Measurements from ENCODE around the gene BACH2. TPM values are rescaled to one million over a fixed set of nuclear protein-coding genes. Genes with fewer than 3 reads are reported as not detected.

BACH2 gene
- total and polyA plus RNA-seq, 2 of the 8 experiments (the other 6 are each of a cell fraction or from before 2014, with no cell fraction given): 1.9 to 5.9 TPM

GRCh38 chr6:90088009-90088408, 208.6 kb downstream of the BACH2 start:
- H2BK15ac ChIP-seq (ENCODE audit: low read length): no peak overlapping the region
- H2AFZ ChIP-seq (ENCODE audit: low read length): no peak overlapping the region
- H3K4me3 ChIP-seq (ENCODE audit: extremely low read depth in 1 of 4, insufficient read depth in 2 of 4, low read depth in 3 of 4, low read length in 4 of 4): no peak overlapping the region
- H3K36me3 ChIP-seq (ENCODE audit: control insufficient read depth in 2 of 4, insufficient read depth in 4 of 4, low read length in 3 of 4): no peaks in the 10 kb centered on the region
- H2BK12ac ChIP-seq (ENCODE audit: low read depth, low read length): no peak overlapping the region
- H3K23me2 ChIP-seq (ENCODE audit: low read depth, low read length): no peaks in the 10 kb centered on the region
- H3K18ac ChIP-seq (ENCODE audit: extremely low read depth, low read length): no peak overlapping the region
- no peak overlapping the region for H3K4me2 ChIP-seq (ENCODE audit: insufficient read depth in 1 of 2, low read depth in 2 of 2, low read length in 2 of 2)
- DNase-seq (ENCODE audit: low read depth in 1 of 2, low spot score in 2 of 2) (no peak), FAIRE-seq (no peak)
- no peak overlapping the region for H4K5ac ChIP-seq (ENCODE audit: insufficient read length, low read depth, low read length)
- H3K79me2 ChIP-seq (ENCODE audit: control insufficient read depth in 1 of 2, insufficient read depth in 2 of 2, low read length in 2 of 2): no peaks in the 10 kb centered on the region
- H2AK5ac ChIP-seq (ENCODE audit: low read depth, low read length): no peak overlapping the region
- no peaks in the 10 kb centered on the region for H3K79me1 ChIP-seq (ENCODE audit: low read depth, low read length)
- H2BK120ac ChIP-seq (replicated peaks; ENCODE audit: low read depth, low read length): no peak overlapping the region
- H3K4ac ChIP-seq (replicated peaks; ENCODE audit: insufficient read length, low read depth, low read length): no peak overlapping the region
- H3K27me3 ChIP-seq (replicated peaks in 1 of 4; ENCODE audit: control insufficient read depth in 3 of 4, extremely low read depth in 1 of 4, insufficient read depth in 3 of 4, low read length in 3 of 4): no peaks in the 10 kb centered on the region
- ChIA-PET POLR2A (ENCODE audit: partially characterized antibody) (no interaction called here), CTCF (ENCODE audit: partially characterized antibody) (interaction anchor here (1.0 kb wide), 1 partner anchor 15 kb away, joined by 3 read pairs; no protein-coding TSS in a partner anchor)
- no peak overlapping the region for H4K8ac ChIP-seq (ENCODE audit: extremely low read depth, insufficient read depth, low read length)
- H4K91ac ChIP-seq (replicated peaks; ENCODE audit: insufficient read length, low read length): no peak overlapping the region
- H3K27ac ChIP-seq (ENCODE audit: low read depth, low read length): no peak overlapping the region
- no peaks in the 10 kb centered on the region for H3K9me3 ChIP-seq (ENCODE audit: insufficient read depth in 2 of 2, low read depth in 1 of 2, low read length in 1 of 2)
- no peak overlapping the region for H2BK20ac ChIP-seq (ENCODE audit: low read length)
- H3K4me1 ChIP-seq (replicated peaks in 1 of 4; ENCODE audit: control insufficient read depth in 3 of 4, insufficient read depth in 4 of 4, low read length in 3 of 4): no peaks in the 10 kb centered on the region
- no peaks in the 10 kb centered on the region for H4K20me1 ChIP-seq (replicated peaks in 1 of 2; ENCODE audit: control insufficient read depth in 1 of 2, insufficient read depth in 2 of 2, low read length in 2 of 2)
- TF ChIP-seq MAFK (IDR thresholded peaks at IDR 0.05; ENCODE audit: low read depth, low read length) (no peak), CBX5 (IDR thresholded peaks at IDR 0.05; ENCODE audit: low read depth, low read length) (no peak), EZH2 (IDR thresholded peaks at IDR 0.05; ENCODE audit: low read depth, low read length, severe bottlenecking) (no peak), TBP (IDR thresholded peaks at IDR 0.05; ENCODE audit: low read depth, low read length) (no peak)
- no peak overlapping the region for H3K56ac ChIP-seq (replicated peaks; ENCODE audit: insufficient read length, low read depth, low read length)
- H3K14ac ChIP-seq (ENCODE audit: insufficient read length): no peak overlapping the region
- H3K23ac ChIP-seq (ENCODE audit: insufficient read length): no peak overlapping the region
- no peak overlapping the region; a peak in 1 of 7 replicates for H3K9ac ChIP-seq (replicated peaks in 1 of 4; ENCODE audit: extremely low read depth in 1 of 4, low read depth in 3 of 4, low read length in 3 of 4)
- H2BK5ac ChIP-seq (ENCODE audit: low read depth, low read length): no peak overlapping the region
